Motor neuron (in vitro differentiated cells): ENCODE results near the gene GNGT1. TPM values are rescaled to one million over a fixed set of nuclear protein-coding genes. Genes with fewer than 3 reads are reported as not detected.
A peak's percentile ranks its signal among the peaks of the same experiment; 100 is the strongest.

ENCODE experiments used
- ATAC-seq, 8 experiments: fragments of 200-7000 bp; cut with Tn5 transposase; replicated peaks in 6 of 8; 2 replicates each; pipeline ENCODE4 v1.8.0; 2021; ENCODE audit warnings: mild to moderate bottlenecking in 8 of 8, moderate library complexity in 8 of 8
- H3K27ac ChIP-seq, 2 donors: fragments of 250-450 bp; sonication (Bioruptor Pico); 2 replicates each; pipeline ENCODE4 v1.9.0; 2021; ENCODE audit warnings: antibody characterized with exemption in 2 of 2, mild to moderate bottlenecking in 2 of 2, moderate library complexity in 1 of 2
- H3K4me1 ChIP-seq, 2 donors: fragments of 250-450 bp; sonication (Bioruptor Pico); replicated peaks in 1 of 2; 2 replicates each; pipeline ENCODE4 v1.6.1; 2021; ENCODE audit warnings: antibody characterized with exemption in 2 of 2, mild to moderate bottlenecking in 2 of 2, moderate library complexity in 1 of 2
- H3K4me3 ChIP-seq, 5 donors: fragments of 250-450 bp; sonication (Bioruptor Pico); 2 replicates each; pipeline ENCODE4 v1.9.0; 2021; ENCODE audit warnings: antibody characterized with exemption in 5 of 5, mild to moderate bottlenecking in 5 of 5, moderate library complexity in 4 of 5
- WGBS, 10 experiments: fragments of 450-650 bp; shearing (Covaris generic); methylation state at CpG; one replicate each; pipeline ENCODE4 v1.0.0; 2022; 5-methylcytosine and 5-hydroxymethylcytosine counted together
- in situ Hi-C, 9 experiments: fragments of 400-800 bp; cut with MboI; loops; one replicate each; pipeline ENCODE4 v1.15.0; 2021; ENCODE audit warnings: low sequenced_read_pairs in 9 of 9, low pct_unique_long_range_greater_than_20kb in 2 of 9; ENCODE audit not compliant: unreplicated experiment in 9 of 9
- total RNA-seq, 8 experiments: library from RNA; unstranded; fragments of 300-600 nt; gene quantifications; 2 replicates each; pipeline versions ENCODE4 v1.2.3 to v1.2.4, GENCODE V29; 2022

The GNGT1 gene
- 1 to 10 TPM in 3 of 8 experiments, under 1 TPM in 1, not detected in 4; 0.67 to 2.3 (median 1.8) TPM for total RNA-seq

DNA sequence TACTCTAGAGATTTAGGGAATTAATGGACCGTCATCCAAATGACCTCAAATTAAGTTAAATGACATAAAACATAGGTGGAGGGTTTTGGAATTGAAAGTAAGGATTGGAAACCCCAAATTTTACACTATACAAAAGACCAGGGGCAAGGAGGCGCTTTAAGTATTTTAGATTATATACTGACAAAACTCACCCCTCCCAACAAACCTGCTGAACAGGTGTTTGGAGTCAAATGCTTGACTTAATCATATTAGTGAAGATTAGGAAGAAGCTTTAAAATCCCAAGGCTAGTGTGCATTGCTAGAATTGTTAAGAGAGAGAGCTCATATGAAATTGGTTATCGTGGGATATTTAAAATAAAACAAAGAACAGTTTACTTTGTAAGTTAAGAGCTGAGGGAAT, at the start of gene GNGT1:
Gene GNGT1 (plus strand): TSS at position 301 of the 400 bp plus-strand sequence. CDS start 180 bp downstream, outside the sequence.
- WGBS, 10 experiments: 45 to 100% (median 93%) methylated on average over 2 to 3 of the region's 3 CpGs; no CpG with 5 or more reads in 1 of the 10 experiments
- in situ Hi-C loops: loop anchor here in 3 of 9 experiments (25.0 kb wide), 2 partner anchors 181 to 356 kb away; no protein-coding TSS in a partner anchor
- ATAC-seq: no peak
- H3K27ac ChIP-seq: no peak within 1 kb of the TSS
- no peaks in the 10 kb centered on the region for H3K4me1 ChIP-seq
- H3K4me3 ChIP-seq: no peak within 1 kb of the TSS

- 76 to 100% (median 92%) methylated on average over 1 to 2 of the region's 2 CpGs; no CpG with 5 or more reads in 1 of the 10 experiments for WGBS, 10 experiments
- ATAC-seq: no peak
- Histone ChIP-seq H3K4me1 (no peaks in the 10 kb centered on the region), H3K27ac (no peak overlapping the region), H3K4me3 (no peak overlapping the region)
- in situ Hi-C loops: no loop called here
Measured at GRCh38 chr7:93858857-93859256, 47.5 kb upstream of the GNGT1 start.

- WGBS, 10 experiments: 71 to 100% (median 91%) methylated on average over 1 of the region's 1 CpG; no CpG with 5 or more reads in 2 of the 10 experiments
- H3K4me1 ChIP-seq: no peaks in the 10 kb centered on the region
- no peak for ATAC-seq
- in situ Hi-C loops: no loop called here
- H3K27ac ChIP-seq: no peak overlapping the region
- no peak overlapping the region for H3K4me3 ChIP-seq
Measured at GRCh38 chr7:93860261-93860660, 46.1 kb upstream of the GNGT1 start.

- in situ Hi-C loops: no loop called here
- no peak overlapping the region for H3K27ac ChIP-seq
- WGBS, 10 experiments: 43 to 90% (median 76%) methylated on average over 3 to 4 of the region's 4 CpGs
Measured at GRCh38 chr7:93861325-93861949, 44.9 kb upstream of the GNGT1 start.

GRCh38 chr7:93862651-93863050, 43.7 kb upstream of the GNGT1 start:
- no peak overlapping the region for H3K27ac ChIP-seq
- no peak overlapping the region for H3K4me3 ChIP-seq
- H3K4me1 ChIP-seq: no peaks in the 10 kb centered on the region
- in situ Hi-C loops: no loop called here
- ATAC-seq: no peak
- WGBS, 10 experiments: 43 to 100% (median 100%) methylated on average over 1 to 2 of the region's 2 CpGs; no CpG with 5 or more reads in 1 of the 10 experiments

More at GRCh38 chr7:93861325-93861949, 44.9 kb upstream of the GNGT1 start:
- no peak overlapping the region for H3K4me3 ChIP-seq
- H3K4me1 ChIP-seq: no peaks in the 10 kb centered on the region
- ATAC-seq: no peak

- in situ Hi-C loops: no loop called here
- 59 to 100% (median 80%) methylated on average over 2 to 3 of the region's 3 CpGs for WGBS, 10 experiments
Measured at GRCh38 chr7:93866886-93867285, 39.5 kb upstream of the GNGT1 start.

GRCh38 chr7:93873998-93874574, 32.3 kb upstream of the GNGT1 start:
- no peak overlapping the region for H3K27ac ChIP-seq
- in situ Hi-C loops: no loop called here
- no peak overlapping the region for H3K4me3 ChIP-seq
- WGBS, 10 experiments: 10 to 86% (median 60%) methylated on average over 1 of the region's 1 CpG; no CpG with 5 or more reads in 1 of the 10 experiments
- peak in 3 of 8 experiments; percentile 49 to 97 (median 97) for ATAC-seq
- H3K4me1 ChIP-seq: no peaks in the 10 kb centered on the region

More at GRCh38 chr7:93866886-93867285, 39.5 kb upstream of the GNGT1 start:
- no peak for ATAC-seq
- Histone ChIP-seq H3K27ac (no peak overlapping the region), H3K4me1 (no peaks in the 10 kb centered on the region), H3K4me3 (no peak overlapping the region)

DNA sequence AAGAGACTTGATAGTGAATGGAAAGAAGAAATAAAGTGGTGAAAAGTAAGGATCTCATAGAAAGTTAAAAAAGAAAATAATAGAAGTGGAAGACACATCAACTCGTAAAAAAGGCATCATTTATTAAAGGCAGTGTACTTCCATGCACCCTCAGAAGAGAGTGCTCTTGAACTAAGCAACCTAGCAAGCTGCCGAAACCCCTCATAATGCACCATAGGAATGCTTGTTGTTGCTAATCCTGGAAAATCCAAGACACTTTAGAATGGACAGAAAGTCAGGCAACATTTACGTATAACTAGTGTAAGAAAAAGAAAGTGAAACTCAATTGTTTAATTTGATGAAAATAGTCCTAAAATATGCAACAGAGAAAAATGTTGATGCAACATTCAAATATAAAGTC, 28.6 kb upstream of the GNGT1 start:
- ATAC-seq: no peak
- in situ Hi-C loops: no loop called here
- WGBS, 10 experiments: 58 to 96% (median 91%) methylated on average over 2 to 3 of the region's 3 CpGs; no CpG with 5 or more reads in 1 of the 10 experiments
- Histone ChIP-seq H3K27ac (no peak overlapping the region), H3K4me3 (no peak overlapping the region), H3K4me1 (no peaks in the 10 kb centered on the region)

DNA sequence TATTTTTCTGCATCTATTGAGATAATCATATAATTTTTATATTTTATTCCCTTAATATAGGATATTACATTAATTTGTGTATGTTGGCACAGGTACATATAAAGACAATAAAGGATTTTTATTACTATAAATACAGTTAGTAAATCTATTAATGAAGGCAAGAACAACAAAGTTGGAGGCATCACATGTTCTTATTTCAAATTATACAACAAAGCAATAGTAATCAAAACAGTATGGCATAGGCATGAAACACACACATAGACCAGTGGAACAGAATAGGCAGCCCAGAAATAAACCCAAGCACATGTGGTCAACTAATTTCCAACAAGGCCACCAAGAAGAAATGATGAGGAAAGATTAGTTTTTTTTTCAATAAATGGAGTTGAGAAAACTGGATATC, 27.0 kb upstream of the GNGT1 start:
- no peak for ATAC-seq
- in situ Hi-C loops: no loop called here
- H3K27ac ChIP-seq: no peak overlapping the region
- H3K4me1 ChIP-seq: no peaks in the 10 kb centered on the region
- no peak overlapping the region for H3K4me3 ChIP-seq

DNA sequence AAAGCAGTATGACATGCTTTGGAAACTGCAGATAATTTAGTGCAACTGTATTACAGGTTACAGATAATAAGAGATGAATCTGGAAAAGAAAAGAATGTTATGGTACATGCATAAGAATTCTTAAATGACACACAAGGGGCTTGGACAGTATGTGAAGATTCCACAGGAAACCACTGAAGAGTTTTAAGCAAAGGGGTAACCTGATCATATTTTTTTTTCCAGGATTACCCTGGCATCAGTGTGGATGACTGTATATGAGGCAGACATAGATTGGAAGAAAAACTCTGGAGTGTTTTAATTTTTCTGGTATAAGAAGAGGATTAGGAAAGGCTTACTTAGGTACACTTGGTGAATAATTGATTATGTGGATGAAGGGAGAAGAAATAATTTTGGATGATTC, 23.9 kb upstream of the GNGT1 start:
- in situ Hi-C loops: no loop called here
- Histone ChIP-seq H3K27ac (no peak overlapping the region), H3K4me1 (no peaks in the 10 kb centered on the region), H3K4me3 (no peak overlapping the region)
- ATAC-seq: peak in 1 of 8 experiments; percentile 4

- Histone ChIP-seq H3K27ac (no peak overlapping the region), H3K4me1 (no peaks in the 10 kb centered on the region), H3K4me3 (no peak overlapping the region)
- peak in 3 of 8 experiments; percentile 21 to 24 (median 23) for ATAC-seq
- 29 to 100% (median 80%) methylated on average over 1 to 3 of the region's 3 CpGs; no CpG with 5 or more reads in 1 of the 10 experiments for WGBS, 10 experiments
- in situ Hi-C loops: no loop called here
Measured at GRCh38 chr7:93883078-93883916, 23.1 kb upstream of the GNGT1 start.

- H3K27ac ChIP-seq: no peak overlapping the region
- ATAC-seq: peak in 3 of 8 experiments; percentile 5 to 37 (median 32)
- in situ Hi-C loops: no loop called here
- no peak overlapping the region for H3K4me3 ChIP-seq
- no peaks in the 10 kb centered on the region for H3K4me1 ChIP-seq
Measured at GRCh38 chr7:93883917-93884345, 22.4 kb upstream of the GNGT1 start.

DNA sequence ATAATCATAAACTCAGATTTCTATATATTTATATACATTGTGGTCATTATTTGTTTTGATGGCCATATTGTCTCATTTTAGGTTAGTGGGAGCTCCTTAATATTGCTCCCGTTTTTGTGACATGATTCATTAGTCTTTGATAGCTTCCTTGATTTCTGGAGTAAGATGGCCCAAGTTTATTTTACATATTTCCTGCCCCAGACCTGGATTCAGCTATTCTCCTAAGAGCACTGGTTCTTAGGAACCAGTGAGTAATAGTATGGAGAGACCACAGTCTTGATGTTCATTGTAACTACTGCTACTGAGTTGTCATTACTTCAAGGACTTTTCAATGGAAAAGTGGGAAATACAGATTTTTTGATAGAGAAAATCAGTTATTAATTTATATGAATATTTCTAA, 21.8 kb upstream of the GNGT1 start:
- H3K27ac ChIP-seq: no peak overlapping the region
- no peaks in the 10 kb centered on the region for H3K4me1 ChIP-seq
- in situ Hi-C loops: no loop called here
- no peak overlapping the region for H3K4me3 ChIP-seq
- ATAC-seq: peak in 1 of 8 experiments; percentile 4
- 20 to 100% (median 83%) methylated on average over 1 of the region's 1 CpG; no CpG with 5 or more reads in 3 of the 10 experiments for WGBS, 10 experiments
